HG03457 (cell line): ENCODE measurements around the gene DTHD1.
A peak's percentile ranks its signal among the peaks of the same experiment; 100 is the strongest.

Experiments
- ATAC-seq: cut with Tn5 transposase; IDR thresholded peaks from one replicate; pipeline ENCODE4 v1.9.1; 2021; ENCODE audit warnings: moderate number of reproducible peaks; ENCODE audit not compliant: unreplicated experiment

The DTHD1 gene

DNA sequence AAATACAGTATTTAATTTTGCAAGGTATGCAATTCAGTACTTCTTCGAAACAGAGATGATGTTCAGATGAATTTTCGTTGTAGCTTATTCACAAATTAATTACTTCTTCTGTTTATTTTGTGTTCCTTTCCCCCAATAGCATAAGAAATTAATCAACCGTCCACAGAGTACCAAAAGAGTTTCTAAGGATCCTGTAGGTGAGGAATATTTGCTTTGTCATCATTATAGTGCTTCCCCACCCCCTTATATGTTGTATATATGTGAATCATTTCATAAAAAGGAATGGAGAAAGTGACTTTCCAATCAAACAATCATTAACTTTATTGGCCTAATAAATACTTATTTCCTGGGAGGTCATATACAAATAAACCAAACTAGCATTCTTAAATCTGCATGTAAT is 57.6 kb downstream of the DTHD1 start:
- no peak for ATAC-seq

GRCh38 chr4:36341936-36342335 is 60.5 kb downstream of the DTHD1 start:
- no peak for ATAC-seq

DNA sequence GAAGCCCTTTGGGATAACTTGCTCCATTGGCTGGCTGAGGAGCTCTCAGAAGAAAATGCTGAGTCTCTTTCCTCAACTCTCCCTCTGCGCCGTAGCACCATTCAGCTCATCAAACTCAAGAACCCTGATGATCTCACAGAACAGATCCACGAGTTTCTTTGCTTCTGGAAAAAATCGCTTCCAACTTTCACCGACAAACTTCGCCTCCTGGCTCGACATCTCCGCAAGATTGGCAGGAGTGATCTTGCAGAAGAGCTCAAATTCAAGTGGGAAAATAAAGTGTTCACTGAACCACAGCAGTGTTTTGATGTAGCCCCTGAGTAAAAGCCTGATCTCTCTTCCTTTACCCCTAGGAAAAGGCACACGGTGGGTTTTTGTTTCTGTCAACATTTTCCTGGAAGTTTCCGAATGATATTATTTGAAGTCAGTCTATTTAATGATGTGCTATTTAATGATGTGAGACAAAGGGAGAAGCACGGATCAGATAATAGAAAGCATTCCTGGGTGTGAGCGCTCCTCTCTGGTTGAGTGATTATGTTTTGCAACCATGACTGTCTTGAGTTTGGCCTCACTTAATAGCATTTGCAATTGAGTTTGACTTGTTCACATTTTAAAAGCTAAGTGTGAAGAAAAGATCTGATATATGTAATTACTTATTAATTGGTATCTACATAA is 62.2 kb downstream of the DTHD1 start:
- ATAC-seq, result no peak

DNA sequence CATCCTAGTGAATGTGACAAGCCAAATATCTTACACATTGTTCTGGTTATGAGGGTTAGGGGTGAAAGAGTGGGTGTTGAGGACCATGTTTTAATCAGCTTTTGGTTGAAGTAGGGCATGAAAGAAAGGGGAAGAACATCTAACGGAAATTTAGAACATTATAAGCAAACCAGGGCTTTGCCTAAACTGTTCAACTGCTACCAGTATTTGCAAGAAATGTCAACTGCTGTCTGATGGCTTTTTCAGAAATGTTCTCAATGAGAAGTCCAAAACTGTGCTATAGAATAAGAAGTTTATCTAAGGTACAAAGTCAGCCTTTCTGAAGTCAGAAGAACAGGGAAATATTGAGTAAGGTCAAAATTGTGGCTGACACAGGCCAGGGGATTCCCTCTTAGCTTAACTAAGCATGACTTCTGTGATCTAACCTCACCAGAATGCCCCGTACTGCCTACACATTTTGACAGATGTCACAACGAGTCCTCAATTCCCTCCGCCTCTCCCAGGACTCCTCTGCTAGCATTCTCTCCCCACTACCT is 67.1 kb downstream of the DTHD1 start:
- peak; percentile 91 for ATAC-seq

DNA sequence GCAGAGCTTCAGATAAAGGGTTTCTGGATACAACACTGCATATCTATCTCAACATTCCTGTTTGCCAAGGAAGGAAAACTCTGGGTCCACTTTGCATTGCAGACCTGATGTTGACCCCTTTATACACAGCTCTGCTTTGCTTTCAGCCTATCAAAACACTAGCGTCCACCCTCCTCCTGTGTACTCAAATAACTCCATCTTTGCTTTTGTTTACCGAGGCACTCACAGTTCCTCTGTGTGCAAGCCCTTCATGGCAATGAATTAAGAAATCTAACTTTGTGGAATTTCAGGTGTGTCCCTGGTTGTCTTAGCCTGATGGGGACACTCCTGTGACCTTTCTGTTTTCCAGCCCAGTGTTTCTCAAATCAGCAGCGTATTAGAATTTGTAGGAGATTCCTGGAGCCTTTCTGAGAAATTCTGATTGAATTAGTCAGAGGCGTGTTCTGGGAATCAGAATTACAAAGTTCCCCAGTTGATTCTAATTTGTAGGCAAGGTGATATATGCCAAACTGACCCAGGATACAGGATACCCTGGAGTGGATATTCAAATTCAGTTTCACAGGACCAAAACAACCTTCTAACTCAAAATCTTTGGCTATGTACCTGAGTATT is 68.6 kb downstream of the DTHD1 start:
- no peak for ATAC-seq

GRCh38 chr4:36351082-36351666 is 69.8 kb downstream of the DTHD1 start:
- no peak for ATAC-seq

DNA sequence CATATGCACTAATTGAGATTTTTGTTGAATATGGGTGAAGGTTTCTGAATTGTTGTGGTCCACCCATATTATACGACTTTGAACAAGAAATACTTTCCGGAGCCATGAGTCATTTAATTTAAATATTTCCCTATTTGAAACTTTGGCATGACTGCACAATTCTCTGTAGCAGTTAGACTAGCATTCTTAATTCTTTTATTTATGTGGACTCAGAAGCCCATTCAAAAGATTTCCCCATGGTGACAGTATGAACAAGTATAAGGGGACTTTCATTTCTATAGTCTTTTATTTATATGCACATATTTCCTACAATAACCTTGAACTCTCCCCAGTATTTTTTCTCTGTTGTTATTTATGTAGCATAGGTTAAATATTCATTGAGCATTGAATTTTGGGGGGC is 72.6 kb downstream of the DTHD1 start:
- ATAC-seq, result no peak

DNA sequence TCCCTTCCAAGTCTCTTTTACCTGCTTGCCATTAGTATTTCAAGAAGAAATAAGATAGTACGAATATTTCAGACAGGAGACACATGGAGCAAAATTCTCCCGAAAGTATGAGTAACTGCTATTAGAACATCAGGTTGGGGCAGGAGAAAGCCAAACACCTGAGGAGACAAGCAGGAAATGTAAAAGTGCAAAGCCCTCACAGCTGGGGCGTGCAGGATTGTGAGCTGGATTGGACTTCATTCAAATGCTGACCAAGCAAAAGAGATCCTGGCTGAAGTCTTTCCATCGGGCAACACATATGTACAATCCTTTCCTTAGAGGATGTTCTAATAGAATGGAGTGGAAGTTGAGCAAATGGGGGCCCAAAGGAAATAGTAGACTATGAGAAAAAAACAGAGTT is 76.8 kb downstream of the DTHD1 start:
- no peak for ATAC-seq

GRCh38 chr4:36360755-36361154 is 79.3 kb downstream of the DTHD1 start:
- ATAC-seq, result no peak

DNA sequence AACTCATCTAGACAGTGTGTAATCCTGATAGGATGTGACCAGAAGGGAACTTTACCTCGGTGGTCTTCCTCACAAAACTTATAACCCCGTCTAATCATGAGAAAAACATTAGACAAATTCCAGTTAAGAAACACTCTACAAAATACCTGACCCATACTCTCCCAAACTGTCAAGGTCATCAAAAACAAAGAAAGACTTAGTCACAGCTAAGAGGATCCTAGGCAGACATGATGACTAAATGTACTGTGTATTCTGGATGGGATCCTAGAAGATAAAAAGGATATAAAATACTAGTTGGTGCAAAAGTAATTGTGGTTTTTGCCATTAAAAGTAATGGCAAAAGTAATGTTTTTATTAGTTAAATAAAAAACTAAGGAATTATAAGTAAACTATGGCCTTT is 81.6 kb downstream of the DTHD1 start:
- no peak for ATAC-seq

DNA sequence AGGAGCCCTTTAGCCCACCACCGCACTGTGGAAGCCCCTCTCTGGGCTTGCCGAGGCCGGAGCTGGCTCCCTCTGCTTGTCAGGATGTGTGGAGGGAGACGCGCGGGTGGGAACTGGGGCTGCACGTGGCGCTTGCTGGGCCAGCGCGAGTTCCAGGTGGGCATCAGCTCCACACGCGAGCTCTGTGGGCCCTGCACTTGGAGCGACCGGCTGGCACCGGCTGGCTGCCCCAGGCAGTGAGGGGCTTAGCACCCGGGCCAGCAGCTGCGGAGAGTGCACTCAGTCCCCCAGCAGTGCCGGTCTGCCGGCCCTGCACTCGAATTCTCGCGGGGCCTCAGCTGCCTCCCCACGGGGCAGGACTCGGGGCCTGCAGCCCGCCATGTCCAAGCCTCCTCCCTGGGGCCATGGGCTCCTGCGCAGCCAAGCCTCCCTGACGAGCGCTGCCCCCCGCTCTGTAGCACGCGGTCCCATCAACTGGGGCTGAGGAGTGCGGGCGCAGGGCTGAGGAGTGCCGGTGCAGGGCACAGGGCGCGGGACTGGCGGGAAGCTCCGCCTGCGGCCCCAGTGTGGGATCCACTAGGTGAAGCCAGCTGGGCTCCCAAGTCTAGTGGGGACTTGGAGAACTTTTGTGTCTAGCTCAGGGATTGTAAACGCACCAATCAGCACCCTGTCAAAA is 93.6 kb downstream of the DTHD1 start:
- ATAC-seq, result no peak

DNA sequence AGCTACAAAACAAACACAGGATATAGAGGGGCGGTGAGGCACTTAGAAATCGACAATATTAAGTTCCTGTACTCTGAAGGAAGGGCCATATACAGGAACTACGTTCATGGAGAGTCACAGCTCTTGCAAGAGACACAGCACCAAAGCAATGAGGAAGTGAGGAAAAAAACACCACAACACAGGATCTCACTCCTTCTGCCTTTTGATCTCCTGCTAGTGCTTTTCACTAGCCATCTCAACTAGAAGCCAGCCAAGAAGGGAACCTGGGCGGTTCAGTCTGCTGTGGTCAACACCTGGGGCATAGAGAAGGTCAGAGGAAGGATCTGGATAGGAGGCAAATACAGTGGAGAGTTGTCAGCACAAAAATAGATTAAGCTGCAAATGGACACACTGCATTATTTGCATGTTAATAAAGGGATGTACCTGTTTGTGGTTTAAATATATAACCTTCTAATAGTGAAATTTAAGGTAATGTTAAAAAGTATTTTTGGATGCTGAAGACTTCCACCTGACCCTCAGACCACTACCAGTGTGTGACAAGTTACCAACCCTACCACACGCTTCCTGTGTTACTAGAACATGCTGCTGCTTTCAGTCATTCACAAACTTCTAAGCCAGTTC is 104.6 kb downstream of the DTHD1 start:
- peak; percentile 79 for ATAC-seq

GRCh38 chr4:36386691-36387090 is 105.3 kb downstream of the DTHD1 start:
- ATAC-seq, result peak; percentile 1

- no peak for ATAC-seq
These were observed 107.3 kb downstream of the DTHD1 start for GRCh38 chr4:36388710-36389109.

DNA sequence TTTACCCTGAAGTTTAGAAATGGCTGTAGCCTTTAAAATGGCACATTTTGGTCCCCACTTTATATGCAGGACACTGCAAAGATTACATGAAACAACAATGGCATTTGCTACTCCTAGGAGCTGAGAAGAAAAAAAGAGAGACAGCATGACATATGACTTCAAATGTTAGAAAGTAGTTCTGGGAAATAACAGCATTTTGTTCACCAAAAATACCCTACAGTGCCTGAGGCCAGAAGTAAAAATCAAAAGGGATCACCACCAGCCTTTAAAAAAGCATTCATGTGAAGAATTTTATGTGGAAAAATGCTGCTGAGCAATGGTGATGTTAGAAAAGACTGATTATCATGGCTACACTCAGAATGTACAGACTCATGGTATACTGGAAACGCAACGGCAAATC is 110.0 kb downstream of the DTHD1 start:
- ATAC-seq, result no peak

DNA sequence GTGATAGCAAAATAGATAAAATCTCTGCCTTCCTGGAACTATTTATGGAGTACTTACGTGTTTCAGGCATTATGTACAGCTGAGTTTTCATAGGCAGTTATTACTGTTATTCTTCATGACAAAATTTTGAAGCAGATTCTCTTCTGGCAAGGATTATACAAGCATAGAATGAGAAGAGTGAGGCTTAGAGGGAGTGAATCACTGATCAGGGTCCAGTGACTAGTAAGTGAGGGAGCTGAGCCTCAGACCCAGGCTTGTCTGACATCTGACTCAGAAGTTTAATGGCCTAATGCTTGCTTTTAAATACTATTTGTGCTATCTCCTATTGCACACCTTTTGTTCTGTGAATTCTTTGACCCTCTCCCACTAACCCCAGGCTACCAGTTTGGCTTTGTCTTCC is 110.6 kb downstream of the DTHD1 start:
- ATAC-seq, result no peak

DNA sequence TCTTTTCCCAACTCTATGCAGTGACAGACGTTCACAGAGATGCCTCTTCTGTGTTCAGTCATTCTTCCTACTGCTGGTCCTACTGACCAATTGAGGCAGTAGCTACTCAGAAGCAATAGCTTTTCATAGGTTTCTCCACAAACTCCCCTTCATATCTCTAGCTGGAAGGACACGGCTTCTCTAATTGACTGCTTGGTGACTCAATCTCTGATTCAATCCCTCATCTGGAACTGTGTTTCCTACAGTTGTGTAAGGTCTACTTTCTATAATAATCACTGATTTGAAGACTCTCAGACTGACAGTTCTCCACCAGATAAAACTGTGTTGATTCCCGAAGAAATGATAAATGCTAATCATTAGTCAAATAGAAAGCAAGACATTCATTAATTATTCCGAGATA is 111.5 kb downstream of the DTHD1 start:
- ATAC-seq, result no peak
